ENCODE data around the gene CD209.

CD209 gene

GRCh38 chr19:7697721-7698287 is 49.5 kb downstream of the CD209 start:
- no peak overlapping the region for H3K4me2 ChIP-seq (ENCODE audit: low read length)
- H3K4me3 ChIP-seq (ENCODE audit: low read length): no peak overlapping the region
- H3K36me3 ChIP-seq (ENCODE audit: control insufficient read depth, insufficient read depth, low read length): no peaks in the 10 kb centered on the region

GRCh38 chr19:7694499-7694898 is 52.8 kb downstream of the CD209 start:
- H3K27ac ChIP-seq (ENCODE audit: low read depth, low read length): no peak overlapping the region
- H3K79me1 ChIP-seq (ENCODE audit: low read length): no peaks in the 10 kb centered on the region
- H3K56ac ChIP-seq (ENCODE audit: low read length): no peak overlapping the region
- H3K4me2 ChIP-seq (ENCODE audit: low read length): no peak overlapping the region
- no peaks in the 10 kb centered on the region for H3K27me3 ChIP-seq (ENCODE audit: insufficient read depth, low read length, poor library complexity)
- no peak overlapping the region for H3K9ac ChIP-seq (ENCODE audit: low read length)
- no peak for DNase-seq
- H3K36me3 ChIP-seq (ENCODE audit: control insufficient read depth, insufficient read depth, low read length): no peaks in the 10 kb centered on the region
- H4K8ac ChIP-seq (ENCODE audit: low read depth, low read length): no peak overlapping the region
- H3K4me1 ChIP-seq (ENCODE audit: control insufficient read depth, low read depth, low read length): no peaks in the 10 kb centered on the region
- no peak overlapping the region for H2BK120ac ChIP-seq (ENCODE audit: low read depth, low read length)
- no peaks in the 10 kb centered on the region for H3K79me2 ChIP-seq (ENCODE audit: control insufficient read depth, insufficient read depth, low read length)
- no peak overlapping the region for H3K4me3 ChIP-seq (ENCODE audit: low read length)
- no peak overlapping the region for H4K5ac ChIP-seq (ENCODE audit: low read length)
- no peak overlapping the region for H3K4ac ChIP-seq (ENCODE audit: low read depth, low read length)
- H2BK5ac ChIP-seq (ENCODE audit: low read length): no peak overlapping the region
- H2AK5ac ChIP-seq (ENCODE audit: low read length): no peak overlapping the region
- H2BK15ac ChIP-seq (replicated peaks; ENCODE audit: low read depth): no peak overlapping the region
- H3K23ac ChIP-seq (ENCODE audit: low read length): no peak overlapping the region
- no CpG with 5 or more reads among the region's 4 CpGs for WGBS (ENCODE audit: extremely low coverage, insufficient coverage, low lambda C conversion rate)
- H3K18ac ChIP-seq (ENCODE audit: low read length): no peak overlapping the region

More at GRCh38 chr19:7697721-7698287, 49.5 kb downstream of the CD209 start:
- Histone ChIP-seq H3K56ac (ENCODE audit: low read length) (no peak overlapping the region), H2BK15ac (replicated peaks; ENCODE audit: low read depth) (no peak overlapping the region), H3K27ac (ENCODE audit: low read depth, low read length) (no peak overlapping the region), H3K18ac (ENCODE audit: low read length) (no peak overlapping the region), H3K23ac (ENCODE audit: low read length) (no peak overlapping the region), H3K79me1 (ENCODE audit: low read length) (no peaks in the 10 kb centered on the region), H4K8ac (ENCODE audit: low read depth, low read length) (no peak overlapping the region), H3K79me2 (ENCODE audit: control insufficient read depth, insufficient read depth, low read length) (no peaks in the 10 kb centered on the region), H2BK120ac (ENCODE audit: low read depth, low read length) (no peak overlapping the region), H3K4me1 (ENCODE audit: control insufficient read depth, low read depth, low read length) (no peaks in the 10 kb centered on the region), H3K4ac (ENCODE audit: low read depth, low read length) (no peak overlapping the region), H3K9ac (ENCODE audit: low read length) (no peak overlapping the region), H4K5ac (ENCODE audit: low read length) (no peak overlapping the region), H3K27me3 (ENCODE audit: insufficient read depth, low read length, poor library complexity) (no peaks in the 10 kb centered on the region), H2AK5ac (ENCODE audit: low read length) (no peak overlapping the region), H2BK5ac (ENCODE audit: low read length) (no peak overlapping the region)
- WGBS (ENCODE audit: extremely low coverage, insufficient coverage, low lambda C conversion rate): no CpG with 5 or more reads among the region's 10 CpGs
- DNase-seq: no peak

GRCh38 chr19:7692417-7693088 is 54.8 kb downstream of the CD209 start:
- Histone ChIP-seq H3K56ac (ENCODE audit: low read length) (no peak overlapping the region), H3K4me2 (ENCODE audit: low read length) (no peak overlapping the region), H3K36me3 (ENCODE audit: control insufficient read depth, insufficient read depth, low read length) (no peaks in the 10 kb centered on the region), H3K4me1 (ENCODE audit: control insufficient read depth, low read depth, low read length) (no peaks in the 10 kb centered on the region), H2BK120ac (ENCODE audit: low read depth, low read length) (no peak overlapping the region), H3K9ac (ENCODE audit: low read length) (no peak overlapping the region), H3K4ac (ENCODE audit: low read depth, low read length) (no peak overlapping the region), H3K4me3 (ENCODE audit: low read length) (no peak overlapping the region), H2AK5ac (ENCODE audit: low read length) (no peak overlapping the region), H4K5ac (ENCODE audit: low read length) (no peak overlapping the region), H3K23ac (ENCODE audit: low read length) (no peak overlapping the region), H3K27me3 (ENCODE audit: insufficient read depth, low read length, poor library complexity) (no peaks in the 10 kb centered on the region), H2BK5ac (ENCODE audit: low read length) (no peak overlapping the region), H3K79me1 (ENCODE audit: low read length) (no peaks in the 10 kb centered on the region), H3K79me2 (ENCODE audit: control insufficient read depth, insufficient read depth, low read length) (no peaks in the 10 kb centered on the region), H3K27ac (ENCODE audit: low read depth, low read length) (no peak overlapping the region), H2BK15ac (replicated peaks; ENCODE audit: low read depth) (no peak overlapping the region), H4K8ac (ENCODE audit: low read depth, low read length) (no peak overlapping the region), H3K18ac (ENCODE audit: low read length) (no peak overlapping the region)
- no peak for DNase-seq
- WGBS (ENCODE audit: extremely low coverage, insufficient coverage, low lambda C conversion rate): 100% methylated on average over 4 of the region's 13 CpGs

- no peak overlapping the region for H3K4me3 ChIP-seq (ENCODE audit: low read length)
- no peak overlapping the region for H3K9ac ChIP-seq (ENCODE audit: low read length)
- no peak overlapping the region for H2AK5ac ChIP-seq (ENCODE audit: low read length)
- H3K27me3 ChIP-seq (ENCODE audit: insufficient read depth, low read length, poor library complexity): no peaks in the 10 kb centered on the region
- no peaks in the 10 kb centered on the region for H3K36me3 ChIP-seq (ENCODE audit: control insufficient read depth, insufficient read depth, low read length)
- H3K23ac ChIP-seq (ENCODE audit: low read length): no peak overlapping the region
- no peak overlapping the region for H2BK15ac ChIP-seq (replicated peaks; ENCODE audit: low read depth)
- H2BK120ac ChIP-seq (ENCODE audit: low read depth, low read length): no peak overlapping the region
- H4K8ac ChIP-seq (ENCODE audit: low read depth, low read length): no peak overlapping the region
- H3K27ac ChIP-seq (ENCODE audit: low read depth, low read length): no peak overlapping the region
- H3K79me1 ChIP-seq (ENCODE audit: low read length): no peaks in the 10 kb centered on the region
- no peak for DNase-seq
- no peaks in the 10 kb centered on the region for H3K4me1 ChIP-seq (ENCODE audit: control insufficient read depth, low read depth, low read length)
- H3K79me2 ChIP-seq (ENCODE audit: control insufficient read depth, insufficient read depth, low read length): no peaks in the 10 kb centered on the region
- H3K56ac ChIP-seq (ENCODE audit: low read length): no peak overlapping the region
- no peak overlapping the region for H2BK5ac ChIP-seq (ENCODE audit: low read length)
- H4K5ac ChIP-seq (ENCODE audit: low read length): no peak overlapping the region
- H3K4ac ChIP-seq (ENCODE audit: low read depth, low read length): no peak overlapping the region
- H3K4me2 ChIP-seq (ENCODE audit: low read length): no peak overlapping the region
- no peak overlapping the region for H3K18ac ChIP-seq (ENCODE audit: low read length)
Measured at GRCh38 chr19:7691497-7691896, 55.8 kb downstream of the CD209 start.

- no peak overlapping the region for H3K56ac ChIP-seq (ENCODE audit: low read length)
- no peak overlapping the region for H3K4me2 ChIP-seq (ENCODE audit: low read length)
- no peaks in the 10 kb centered on the region for H3K36me3 ChIP-seq (ENCODE audit: control insufficient read depth, insufficient read depth, low read length)
- DNase-seq: no peak
- H3K18ac ChIP-seq (ENCODE audit: low read length): no peak overlapping the region
- H2BK120ac ChIP-seq (ENCODE audit: low read depth, low read length): no peak overlapping the region
- no peak overlapping the region for H3K4ac ChIP-seq (ENCODE audit: low read depth, low read length)
- H2BK15ac ChIP-seq (replicated peaks; ENCODE audit: low read depth): no peak overlapping the region
- H4K5ac ChIP-seq (ENCODE audit: low read length): no peak overlapping the region
- H3K23ac ChIP-seq (ENCODE audit: low read length): no peak overlapping the region
- no peaks in the 10 kb centered on the region for H3K79me1 ChIP-seq (ENCODE audit: low read length)
- H3K9ac ChIP-seq (ENCODE audit: low read length): no peak overlapping the region
- no peaks in the 10 kb centered on the region for H3K27me3 ChIP-seq (ENCODE audit: insufficient read depth, low read length, poor library complexity)
- H3K4me1 ChIP-seq (ENCODE audit: control insufficient read depth, low read depth, low read length): no peaks in the 10 kb centered on the region
- no peak overlapping the region for H2AK5ac ChIP-seq (ENCODE audit: low read length)
- H4K8ac ChIP-seq (ENCODE audit: low read depth, low read length): no peak overlapping the region
- no peak overlapping the region for H2BK5ac ChIP-seq (ENCODE audit: low read length)
- no peak overlapping the region for H3K27ac ChIP-seq (ENCODE audit: low read depth, low read length)
- WGBS (ENCODE audit: extremely low coverage, insufficient coverage, low lambda C conversion rate): no CpG with 5 or more reads among the region's 8 CpGs
- no peak overlapping the region for H3K4me3 ChIP-seq (ENCODE audit: low read length)
- no peaks in the 10 kb centered on the region for H3K79me2 ChIP-seq (ENCODE audit: control insufficient read depth, insufficient read depth, low read length)
Measured at GRCh38 chr19:7690779-7691258, 56.5 kb downstream of the CD209 start.
